Central memory CD4-positive, alpha-beta T cell (primary cell): ENCODE results near the gene SHROOM3.
"Not testable (repeated sequence)": the region's sequence is repeated elsewhere in the genome, so short reads cannot be mapped to it uniquely, and the experiment has no call there.

Experiments used
- DNase-seq: peaks from one replicate; pipeline ENCODE4 v3.0.0; 2022

The SHROOM3 gene

GRCh38 chr4:76597423-76597979 is 162.5 kb downstream of the SHROOM3 start:
- no peak for DNase-seq

GRCh38 chr4:76600447-76600846 is 165.4 kb downstream of the SHROOM3 start:
- no peak for DNase-seq

GRCh38 chr4:76601791-76602190 is 166.8 kb downstream of the SHROOM3 start:
- no peak for DNase-seq

- DNase-seq, result no peak
Observed at GRCh38 chr4:76605099-76605563, 170.1 kb downstream of the SHROOM3 start.

GRCh38 chr4:76606645-76607265 is 171.7 kb downstream of the SHROOM3 start:
- no peak for DNase-seq

- no peak for DNase-seq
Observed at GRCh38 chr4:76607266-76607799, 172.3 kb downstream of the SHROOM3 start.

GRCh38 chr4:76607846-76608245 is 172.8 kb downstream of the SHROOM3 start:
- no peak for DNase-seq

- not testable (repeated sequence) for DNase-seq
Observed at GRCh38 chr4:76608549-76608948, 173.5 kb downstream of the SHROOM3 start.

GRCh38 chr4:76610751-76611547 is 175.9 kb downstream of the SHROOM3 start:
- DNase-seq, result no peak

GRCh38 chr4:76611616-76612207 is 176.7 kb downstream of the SHROOM3 start:
- no peak for DNase-seq

GRCh38 chr4:76614589-76614988 is 179.6 kb downstream of the SHROOM3 start:
- DNase-seq, result no peak

- DNase-seq, result no peak
Observed at GRCh38 chr4:76615999-76616398, 181.0 kb downstream of the SHROOM3 start.

GRCh38 chr4:76616526-76616925 is 181.5 kb downstream of the SHROOM3 start:
- no peak for DNase-seq

GRCh38 chr4:76620723-76621468 is 185.9 kb downstream of the SHROOM3 start:
- DNase-seq, result no peak

GRCh38 chr4:76622126-76622525 is 187.1 kb downstream of the SHROOM3 start:
- DNase-seq, result no peak

- DNase-seq, result no peak
Observed at GRCh38 chr4:76622717-76623116, 187.7 kb downstream of the SHROOM3 start.

- DNase-seq, result no peak
Observed at GRCh38 chr4:76623217-76624045, 188.4 kb downstream of the SHROOM3 start.

GRCh38 chr4:76624241-76624681 is 189.2 kb downstream of the SHROOM3 start:
- DNase-seq, result no peak

- no peak for DNase-seq
Observed at GRCh38 chr4:76624931-76625715, 190.1 kb downstream of the SHROOM3 start.

- no peak for DNase-seq
Observed at GRCh38 chr4:76626686-76627465, 191.8 kb downstream of the SHROOM3 start.
